Common myeloid progenitor, CD34-positive (primary cell): ENCODE results near the gene PRCD.

ENCODE experiments used
- CTCF ChIA-PET: fragments of 350-600 bp; sonication (Branson Sonifier 250); formaldehyde crosslinking; loops from one replicate; lab custom pipeline; 2021; ENCODE audit warnings: antibody characterized with exemption; lab: Charles Lee
- POLR2A ChIA-PET: fragments of 350-600 bp; sonication (Branson Sonifier 250); formaldehyde crosslinking; loops from one replicate; lab custom pipeline; 2021; ENCODE audit warnings: antibody characterized with exemption; lab: Charles Lee
- DNase-seq, 3 donors: peaks; one replicate each; pipeline versions ENCODE4 v3.0.0 to v3.0.0-alpha.2; 2013
- H3K27ac ChIP-seq, 2 experiments: 1 replicate in 1 of 2; 2 replicates in 1 of 2; pipeline ENCODE4 v1.7.0; 2013; ENCODE audit warnings: inconsistent platforms in 2 of 2, low read length in 2 of 2, mild to moderate bottlenecking in 2 of 2, low read depth in 1 of 2, moderate library complexity in 1 of 2; ENCODE audit not compliant: severe bottlenecking in 2 of 2, insufficient read depth in 1 of 2, poor library complexity in 1 of 2
- H3K27me3 ChIP-seq, 5 experiments: replicated peaks in 2 of 5; 1 replicate in 3 of 5; 2 replicates in 2 of 5; pipeline versions ENCODE4 v1.6.1 to v1.7.0; 2013; ENCODE audit warnings: low read length in 4 of 5, mild to moderate bottlenecking in 2 of 5, moderate library complexity in 2 of 5, inconsistent platforms in 1 of 5; ENCODE audit not compliant: insufficient read depth in 5 of 5, control insufficient read depth in 4 of 5
- H3K36me3 ChIP-seq, 4 experiments: 1 replicate in 2 of 4; 2 replicates in 2 of 4; pipeline versions ENCODE4 v1.6.1 to v1.7.0; 2013; ENCODE audit warnings: low read length in 3 of 4, control low read depth in 1 of 4, mild to moderate bottlenecking in 1 of 4; ENCODE audit not compliant: control insufficient read depth in 4 of 4, insufficient read depth in 4 of 4
- H3K4me1 ChIP-seq, 4 experiments: 1 replicate in 3 of 4; 2 replicates in 1 of 4; pipeline versions ENCODE4 v1.6.1 to v1.7.1; 2013; ENCODE audit warnings: low read length in 3 of 4, mild to moderate bottlenecking in 3 of 4, control low read depth in 1 of 4, inconsistent platforms in 1 of 4, moderate library complexity in 1 of 4; ENCODE audit not compliant: control insufficient read depth in 4 of 4, insufficient read depth in 4 of 4; ENCODE audit errors: control extremely low read depth in 1 of 4
- H3K4me3 ChIP-seq, 7 experiments: 1 replicate in 4 of 7; 2 replicates in 3 of 7; pipeline versions ENCODE4 v1.5.1 to v1.7.0; 2013; ENCODE audit warnings: mild to moderate bottlenecking in 7 of 7, low read length in 6 of 7, moderate library complexity in 6 of 7, inconsistent platforms in 2 of 7, low read depth in 2 of 7, control low read depth in 1 of 7; ENCODE audit not compliant: insufficient read depth in 4 of 7, control insufficient read depth in 1 of 7; ENCODE audit errors: extremely low read depth in 1 of 7
- H3K9me3 ChIP-seq, 5 experiments: 1 replicate in 4 of 5; 2 replicates in 1 of 5; pipeline versions ENCODE4 v1.6.1 to v1.7.1; 2013; ENCODE audit warnings: low read length in 4 of 5, mild to moderate bottlenecking in 2 of 5, inconsistent platforms in 1 of 5, low read depth in 1 of 5, moderate library complexity in 1 of 5; ENCODE audit not compliant: control insufficient read depth in 4 of 5, insufficient read depth in 2 of 5; ENCODE audit errors: control extremely low read depth in 1 of 5
- WGBS: methylation state at CpG from one replicate; pipeline ENCODE4 v1.1.5; 2013; ENCODE audit not compliant: insufficient coverage; 5-methylcytosine and 5-hydroxymethylcytosine counted together

Gene PRCD

GRCh38 chr17:76544546-76545365 lies 4.9 kb downstream of the PRCD start:
- H3K27me3 ChIP-seq, result peaks cover 0 to 3% (median under 1%) of the 10 kb centered on the region in 5 experiments
- peaks cover 6 to 65% (median 64%) of the 10 kb centered on the region in 4 experiments for H3K4me1 ChIP-seq
- POLR2A ChIA-PET, result interaction anchor here (1.0 to 1.6 kb wide), 3 partner anchors 8 to 13 kb away, joined by 3 to 5 read pairs (median 4); no protein-coding TSS in a partner anchor
- H3K36me3 ChIP-seq, result no peaks in the 10 kb centered on the region
- H3K9me3 ChIP-seq, result no peaks in the 10 kb centered on the region
- no peak overlapping the region for H3K27ac ChIP-seq
- CTCF ChIA-PET, result interaction anchor here (1.1 to 4.9 kb wide), 11 partner anchors 9 to 41 kb away, joined by 3 to 92 read pairs (median 6); partner anchors contain the start of gene ST6GALNAC2
- DNase-seq, result no peak
- 72% methylated on average over 15 of the region's 24 CpGs for WGBS
- peak overlapping the region in 1 of 7 experiments; percentile 6 for H3K4me3 ChIP-seq

DNA sequence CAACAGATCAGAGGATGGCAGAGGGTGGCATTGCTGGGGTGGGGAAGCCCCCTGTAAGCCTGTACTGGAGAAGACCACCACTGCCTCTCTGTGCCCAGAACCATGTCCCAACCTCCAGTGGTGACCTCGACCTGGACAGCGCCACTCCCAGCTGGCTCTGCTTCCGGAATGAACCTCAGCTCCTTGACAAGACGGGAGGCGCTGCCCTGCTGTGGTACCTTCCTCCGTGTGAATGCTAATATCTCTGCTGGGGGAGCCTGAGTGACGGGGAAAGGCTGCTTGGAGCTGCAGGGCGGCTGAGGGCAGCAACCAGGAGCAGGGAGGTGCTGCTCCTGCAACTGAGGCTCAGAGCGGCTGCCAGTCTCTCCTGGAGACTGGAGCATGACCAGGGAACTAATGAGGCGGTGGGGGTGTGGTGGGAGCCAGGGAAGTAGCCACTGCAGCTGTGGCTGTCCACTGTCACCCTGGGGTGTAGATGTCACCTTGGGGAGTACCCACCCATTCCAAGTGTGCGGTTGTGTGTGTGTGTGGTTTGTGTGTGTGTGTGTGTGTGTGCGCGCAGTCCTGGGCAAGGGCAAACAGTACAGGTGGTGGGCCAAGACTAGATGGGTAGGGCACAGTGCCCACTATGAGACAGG lies 6.2 kb downstream of the PRCD start:
- CTCF ChIA-PET, result interaction anchor here (1.1 to 4.9 kb wide), 18 partner anchors 8 to 87 kb away, joined by 3 to 92 read pairs (median 6); partner anchors contain the start of gene ST6GALNAC2
- Histone ChIP-seq H3K4me3 (peak overlapping the region in 1 of 7 experiments; percentile 4), H3K27me3 (no peaks in the 10 kb centered on the region), H3K36me3 (no peaks in the 10 kb centered on the region), H3K4me1 (peaks cover 10 to 64% (median 61%) of the 10 kb centered on the region in 4 experiments), H3K27ac (no peak overlapping the region), H3K9me3 (no peaks in the 10 kb centered on the region)
- POLR2A ChIA-PET, result interaction anchor here (1.0 to 1.6 kb wide), 4 partner anchors 10 to 18 kb away, joined by 3 to 13 read pairs (median 4); no protein-coding TSS in a partner anchor
- WGBS, result 85% methylated on average over 12 of the region's 13 CpGs
- no peak for DNase-seq

GRCh38 chr17:76546556-76547182 lies 6.8 kb downstream of the PRCD start:
- peak overlapping the region in 2 of 7 experiments; percentile 4 to 12 for H3K4me3 ChIP-seq
- no peaks in the 10 kb centered on the region for H3K27me3 ChIP-seq
- DNase-seq, result peak in 2 of 3 donors; percentile 59 to 60
- H3K4me1 ChIP-seq, result peaks cover 15 to 66% (median 64%) of the 10 kb centered on the region in 4 experiments
- no peaks in the 10 kb centered on the region for H3K9me3 ChIP-seq
- WGBS, result 61% methylated on average over 7 of the region's 11 CpGs
- peak overlapping the region in 1 of 2 experiments; percentile 41 for H3K27ac ChIP-seq
- no peaks in the 10 kb centered on the region for H3K36me3 ChIP-seq
- ChIA-PET CTCF (interaction anchor here (0.7 to 4.9 kb wide), 20 partner anchors 9 to 134 kb away, joined by 3 to 92 read pairs (median 5); partner anchors contain the start of gene ST6GALNAC2), POLR2A (interaction anchor here (0.9 to 1.5 kb wide), 3 partner anchors 11 to 23 kb away, joined by 3 to 13 read pairs (median 4); no protein-coding TSS in a partner anchor)

- no peaks in the 10 kb centered on the region for H3K27me3 ChIP-seq
- POLR2A ChIA-PET, result interaction anchor here (0.9 to 1.5 kb wide), 3 partner anchors 10 to 24 kb away, joined by 3 to 13 read pairs (median 4); no protein-coding TSS in a partner anchor
- H3K36me3 ChIP-seq, result no peaks in the 10 kb centered on the region
- peak; percentile 85 to 96 (median 96) for DNase-seq
- peak overlapping the region in 1 of 7 experiments; percentile 12 for H3K4me3 ChIP-seq
- H3K4me1 ChIP-seq, result peaks cover 17 to 68% (median 66%) of the 10 kb centered on the region in 4 experiments
- WGBS, result 0% methylated on average over 1 of the region's 3 CpGs
- no peaks in the 10 kb centered on the region for H3K9me3 ChIP-seq
- CTCF ChIA-PET, result interaction anchor here (0.7 to 4.9 kb wide), 20 partner anchors 9 to 134 kb away, joined by 3 to 92 read pairs (median 5); partner anchors contain the start of gene ST6GALNAC2
- no peak overlapping the region for H3K27ac ChIP-seq
Observed at GRCh38 chr17:76547183-76547641, 7.4 kb downstream of the PRCD start.

GRCh38 chr17:76547642-76548202 lies 7.9 kb downstream of the PRCD start:
- 90% methylated on average over 2 of the region's 2 CpGs for WGBS
- no peak for DNase-seq
- Histone ChIP-seq H3K36me3 (no peaks in the 10 kb centered on the region), H3K4me1 (peaks cover 17 to 70% (median 68%) of the 10 kb centered on the region in 4 experiments), H3K27ac (no peak overlapping the region), H3K4me3 (no peak overlapping the region), H3K27me3 (no peaks in the 10 kb centered on the region), H3K9me3 (no peaks in the 10 kb centered on the region)
- ChIA-PET CTCF (interaction anchor here (0.9 to 4.9 kb wide), 12 partner anchors 8 to 77 kb away, joined by 3 to 92 read pairs (median 4); partner anchors contain the start of gene ST6GALNAC2), POLR2A (interaction anchor here (0.9 to 1.5 kb wide), 2 partner anchors 20 to 24 kb away, joined by 3 to 13 read pairs; no protein-coding TSS in a partner anchor)
